ENCODE data around the gene GAPDH. TPM values are rescaled to one million over a fixed set of nuclear protein-coding genes. Genes with fewer than 3 reads are reported as not detected.

GAPDH gene
- total and polyA plus RNA-seq, 10 of the 15 experiments (the other 5 are each of a cell fraction or from before 2014, with no cell fraction given): 5,606 to 14,240 (median 9,400) TPM

GRCh38 chr12:6523708-6524107, 10.6 kb upstream of the GAPDH start:
- POLR2A ChIA-PET: interaction anchor here (1.3 kb wide), 1 partner anchor 9 kb away, joined by 3 read pairs; no protein-coding TSS in a partner anchor

GRCh38 chr12:6524648-6525047, 9.7 kb upstream of the GAPDH start:
- POLR2A ChIA-PET: no interaction called here
- TF ChIP-seq CBX5 (IDR thresholded peaks at IDR 0.05; ENCODE audit: low read depth): no peak
- no peak for TF ChIP-seq EZH2 (IDR thresholded peaks at IDR 0.05; ENCODE audit: borderline replicate concordance, control insufficient read depth, low read depth, low read length)
- TF ChIP-seq PAX5 (IDR thresholded peaks at IDR 0.05; ENCODE audit: borderline replicate concordance, low read depth, low read length): no peak
- no peak for TF ChIP-seq ZNF687 (IDR thresholded peaks at IDR 0.05)
- TF ChIP-seq MXI1 (IDR thresholded peaks at IDR 0.05; ENCODE audit: low read depth, low read length): no peak
- no peak for TF ChIP-seq BHLHE40 (IDR thresholded peaks at IDR 0.05; ENCODE audit: borderline replicate concordance in 1 of 2, low read depth in 2 of 2, low read length in 1 of 2)
- TF ChIP-seq BCL11A (IDR thresholded peaks at IDR 0.05; ENCODE audit: low read depth, low read length): no peak

More at GRCh38 chr12:6523708-6524107, 10.6 kb upstream of the GAPDH start:
- no peak overlapping the region for H3K9ac ChIP-seq (ENCODE audit: control insufficient read depth, insufficient read depth, low read length)
- H2AFZ ChIP-seq (ENCODE audit: control insufficient read depth, low read depth, low read length): no peak overlapping the region
- no peak overlapping the region for H3K27ac ChIP-seq (ENCODE audit: control insufficient read depth, insufficient read depth)
- H3K4me1 ChIP-seq (ENCODE audit: control insufficient read depth, insufficient read depth, low read length): no peaks in the 10 kb centered on the region
- ATAC-seq (no peak), FAIRE-seq (no peak), DNase-seq (ENCODE audit: low read depth, low spot score) (no peak)
- TF ChIP-seq MTA2 (IDR thresholded peaks at IDR 0.05; ENCODE audit: low read depth): no peak
- TF ChIP-seq SREBF2 (IDR thresholded peaks at IDR 0.05; ENCODE audit: low read length): no peak
- TF ChIP-seq KAT2A (conservative IDR thresholded peaks at IDR 0.05; ENCODE audit: control insufficient read depth, low read depth, low read length): no peak
- no peak for TF ChIP-seq EP300 (IDR thresholded peaks at IDR 0.05; ENCODE audit: borderline replicate concordance in 1 of 2, control insufficient read depth in 1 of 2, low read depth in 2 of 2, low read length in 2 of 2)
- no peak for TF ChIP-seq RB1 (IDR thresholded peaks at IDR 0.05; ENCODE audit: borderline replicate concordance)
- no peak for TF ChIP-seq DPF2 (IDR thresholded peaks at IDR 0.05)
- TF ChIP-seq, protein P1, sequence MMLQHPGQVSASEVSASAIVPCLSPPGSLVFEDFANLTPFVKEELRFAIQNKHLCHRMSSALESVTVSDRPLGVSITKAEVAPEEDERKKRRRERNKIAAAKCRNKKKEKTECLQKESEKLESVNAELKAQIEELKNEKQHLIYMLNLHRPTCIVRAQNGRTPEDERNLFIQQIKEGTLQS (IDR thresholded peaks at IDR 0.05; ENCODE audit: borderline replicate concordance, extremely low read depth, low read depth, low read length): no peak
- TF ChIP-seq HDAC2 (IDR thresholded peaks at IDR 0.05): no peak
- no peak for TF ChIP-seq MYB (IDR thresholded peaks at IDR 0.05; ENCODE audit: borderline replicate concordance, low read depth, low read length)
- TF ChIP-seq MTA3 (IDR thresholded peaks at IDR 0.05; ENCODE audit: borderline replicate concordance, low read length): no peak
- no peak for TF ChIP-seq SUPT20H (IDR thresholded peaks at IDR 0.05; ENCODE audit: borderline replicate concordance, control insufficient read depth, low read depth, low read length)
- TF ChIP-seq, protein P2, sequence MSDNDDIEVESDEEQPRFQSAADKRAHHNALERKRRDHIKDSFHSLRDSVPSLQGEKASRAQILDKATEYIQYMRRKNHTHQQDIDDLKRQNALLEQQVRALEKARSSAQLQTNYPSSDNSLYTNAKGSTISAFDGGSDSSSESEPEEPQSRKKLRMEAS (IDR thresholded peaks at IDR 0.05; ENCODE audit: low read depth, low read length): no peak
- in situ Hi-C loops (cut with MboI): no loop called here
- ChIA-PET RAD21 (ENCODE audit: unreplicated experiment) (interaction anchor here (0.6 kb wide), 1 partner anchor 165 kb away, joined by 3 read pairs; the partner anchor contains the start of gene ZNF384), CTCF (no interaction called here), SMC1A (ENCODE audit: uncharacterized antibody, unreplicated experiment) (interaction anchor here (1.0 to 1.6 kb wide), 2 partner anchors 16 to 30 kb away, joined by 3 to 4 read pairs; no protein-coding TSS in a partner anchor)
- intact Hi-C loops (cut with micrococcal nuclease; ENCODE audit: unreplicated experiment): no loop called here
- H3K9me3 ChIP-seq (replicated peaks; ENCODE audit: control insufficient read depth, insufficient read depth, low read length): no peaks in the 10 kb centered on the region
- no peak overlapping the region for H3K4me3 ChIP-seq
- BruUV-seq (replicated peaks): no TSS peak
- H3K36me3 ChIP-seq (ENCODE audit: control insufficient read depth in 2 of 2, insufficient read depth in 2 of 2, low read length in 1 of 2): peaks cover 58 to 77% of the 10 kb centered on the region in 2 experiments
- H4K20me1 ChIP-seq (ENCODE audit: control insufficient read depth, insufficient read depth): no peaks in the 10 kb centered on the region
- WGBS (ENCODE audit: insufficient coverage, insufficient replicate concordance, low lambda C conversion rate, missing lambda C conversion rate): 98% methylated on average over 3 of the region's 3 CpGs
- H3K27me3 ChIP-seq (replicated peaks in 1 of 2; ENCODE audit: control insufficient read depth in 2 of 2, insufficient read depth in 2 of 2, low read length in 1 of 2): no peaks in the 10 kb centered on the region
- H3K79me2 ChIP-seq (ENCODE audit: control insufficient read depth, insufficient read depth, low read length): no peaks in the 10 kb centered on the region
- no peak overlapping the region for H3K4me2 ChIP-seq (ENCODE audit: control insufficient read depth, insufficient read depth)

More at GRCh38 chr12:6524648-6525047, 9.7 kb upstream of the GAPDH start:
- Histone ChIP-seq H3K79me2 (ENCODE audit: control insufficient read depth, insufficient read depth, low read length) (no peaks in the 10 kb centered on the region), H3K4me1 (ENCODE audit: control insufficient read depth, insufficient read depth, low read length) (no peaks in the 10 kb centered on the region), H3K9ac (ENCODE audit: control insufficient read depth, insufficient read depth, low read length) (no peak overlapping the region), H3K9me3 (replicated peaks; ENCODE audit: control insufficient read depth, insufficient read depth, low read length) (no peaks in the 10 kb centered on the region), H4K20me1 (ENCODE audit: control insufficient read depth, insufficient read depth) (no peaks in the 10 kb centered on the region), H3K4me2 (ENCODE audit: control insufficient read depth, insufficient read depth) (no peak overlapping the region), H2AFZ (ENCODE audit: control insufficient read depth, low read depth, low read length) (no peak overlapping the region), H3K27ac (ENCODE audit: control insufficient read depth, insufficient read depth) (no peak overlapping the region), H3K36me3 (ENCODE audit: control insufficient read depth in 2 of 2, insufficient read depth in 2 of 2, low read length in 1 of 2) (peaks cover 63 to 81% of the 10 kb centered on the region in 2 experiments), H3K27me3 (replicated peaks in 1 of 2; ENCODE audit: control insufficient read depth in 2 of 2, insufficient read depth in 2 of 2, low read length in 1 of 2) (no peaks in the 10 kb centered on the region), H3K4me3 (no peak overlapping the region)
- no peak for ATAC-seq
- WGBS (ENCODE audit: insufficient coverage, insufficient replicate concordance, low lambda C conversion rate, missing lambda C conversion rate): 98% methylated on average over 5 of the region's 5 CpGs
- SMC1A ChIA-PET (ENCODE audit: uncharacterized antibody, unreplicated experiment): interaction anchor here (1.6 kb wide), 1 partner anchor 29 kb away, joined by 4 read pairs; no protein-coding TSS in a partner anchor
- no TSS peak for BruUV-seq (replicated peaks)
- intact Hi-C loops (cut with micrococcal nuclease; ENCODE audit: unreplicated experiment): no loop called here
- RAD21 ChIA-PET (ENCODE audit: unreplicated experiment): no interaction called here
- no peak for FAIRE-seq
- in situ Hi-C loops (cut with MboI): no loop called here
- no peak for DNase-seq (ENCODE audit: low read depth, low spot score)
- CTCF ChIA-PET: no interaction called here
